A549 (cell line): ENCODE data around the gene PLEKHG4B. TPM values are rescaled to one million over a fixed set of nuclear protein-coding genes. Genes with fewer than 3 reads are reported as not detected.

Source experiments
- ATAC-seq, 2 experiments: fragments of 200-7000 bp in 1 of 2; fragments of >200 bp in 1 of 2; cut with Nextera tagmentation in 1 of 2; cut with Tn5 transposase in 1 of 2; 3 replicates each; pipeline versions ENCODE4 v1.8.0 to v1.9.1; 2018 to 2020; ENCODE audit warnings: mild to moderate bottlenecking in 1 of 2, moderate library complexity in 1 of 2
- CTCF ChIA-PET: fragments of 300-600 bp; sonication (Branson Sonifier 250); formaldehyde crosslinking; extraction: SDS; loops from one replicate; lab custom pipeline; 2021; ENCODE audit warnings: antibody characterized with exemption, inconsistent platforms; lab: Yijun Ruan, JAX
- POLR2A ChIA-PET: fragments of 350-600 bp; formaldehyde crosslinking; extraction: SDS; loops from one replicate; lab custom pipeline; 2021; ENCODE audit warnings: antibody characterized with exemption, inconsistent platforms; lab: Yijun Ruan, JAX
- DNase-seq, 2 experiments: peaks; one replicate each; pipeline versions ENCODE4 v3.0.0 to v3.0.0-alpha.2; 2011 to 2016; ENCODE audit warnings: low read depth in 1 of 2, low spot score in 1 of 2
- FAIRE-seq: peaks from 2 replicates; lab custom pipeline; 2011; peaks lifted over from hg19 to GRCh38; lab: Jason Lieb, UNC
- H3K27ac ChIP-seq, 2 experiments: fragments of >200 bp; sonication (Bioruptor Twin); formaldehyde crosslinking; 3 replicates each; pipeline ENCODE4 v1.5.1; 2016 to 2017
- H3K4me1 ChIP-seq: fragments of >200 bp; sonication (Bioruptor Twin); formaldehyde crosslinking; 3 replicates; pipeline ENCODE4 v1.6.1; 2016
- H3K4me2 ChIP-seq: fragments of >200 bp; sonication (Bioruptor Twin); formaldehyde crosslinking; 3 replicates; pipeline ENCODE4 v1.6.1; 2016
- H3K4me3 ChIP-seq: fragments of >200 bp; sonication (Bioruptor Twin); formaldehyde crosslinking; 3 replicates; pipeline ENCODE4 v1.5.1; 2016
- H3K9me3 ChIP-seq: fragments of >200 bp; sonication (Bioruptor Twin); formaldehyde crosslinking; 3 replicates; pipeline ENCODE4 v1.6.1; 2016
- BHLHE40 ChIP-seq: IDR thresholded peaks from 2 replicates; pipeline ENCODE4 v1.6.1; 2012; ENCODE audit warnings: low read depth, low read length, inconsistent platforms
- CBX2 ChIP-seq: fragments of 200-600 bp; sonication (generic); IDR thresholded peaks from 2 replicates; pipeline ENCODE4 v1.6.1; 2016; ENCODE audit warnings: low read depth, mild to moderate bottlenecking, borderline replicate concordance
- CEBPB ChIP-seq, 2 experiments: fragments of >200 bp in 1 of 2; sonication (Bioruptor Twin) in 1 of 2; formaldehyde crosslinking in 1 of 2; IDR thresholded peaks; 2 replicates each; pipeline ENCODE4 v1.6.1; 2012 to 2016
- EHMT2 ChIP-seq: fragments of 200-600 bp; sonication (generic); IDR thresholded peaks from 2 replicates; pipeline ENCODE4 v1.6.1; 2016; ENCODE audit warnings: antibody characterized with exemption, low read depth, mild to moderate bottlenecking, moderate library complexity
- FOSL2 ChIP-seq, 2 experiments: fragments of 450-650 bp in 1 of 2; fragments of >200 bp in 1 of 2; sonication (Bioruptor Twin) in 1 of 2; formaldehyde crosslinking; IDR thresholded peaks; 2 replicates each; pipeline versions ENCODE4 v1.5.0 to v1.6.1; 2016 to 2020; ENCODE audit warnings: mild to moderate bottlenecking in 1 of 2, moderate library complexity in 1 of 2
- FOXS1 ChIP-seq: fragments of 250-450 bp; sonication (Bioruptor Pico); IDR thresholded peaks from 2 replicates; pipeline ENCODE4 v1.5.0; 2020; ENCODE audit warnings: mild to moderate bottlenecking, moderate library complexity
- HEYL ChIP-seq: fragments of 250-450 bp; sonication (Bioruptor Pico); IDR thresholded peaks from 2 replicates; pipeline ENCODE4 v1.8.0; 2021; ENCODE audit warnings: mild to moderate bottlenecking, moderate library complexity
- HOXA7 ChIP-seq: fragments of 250-450 bp; sonication (Bioruptor Pico); IDR thresholded peaks from 2 replicates; pipeline ENCODE4 v1.5.0; 2020; ENCODE audit warnings: mild to moderate bottlenecking, moderate library complexity
- HOXB5 ChIP-seq: fragments of 250-450 bp; sonication (Bioruptor Pico); IDR thresholded peaks from 2 replicates; pipeline ENCODE4 v1.5.0; 2020; ENCODE audit warnings: mild to moderate bottlenecking, moderate library complexity
- JUN ChIP-seq, 2 experiments: fragments of >200 bp; sonication (Bioruptor Twin); formaldehyde crosslinking; IDR thresholded peaks; 2 replicates in 1 of 2; 3 replicates in 1 of 2; pipeline ENCODE4 v1.6.1; 2016 to 2017
- KDM1A ChIP-seq: fragments of 200-600 bp; sonication (generic); IDR thresholded peaks from 2 replicates; pipeline ENCODE4 v1.6.1; 2016; ENCODE audit warnings: low read depth, mild to moderate bottlenecking
- KDM5A ChIP-seq: fragments of 200-600 bp; sonication (generic); IDR thresholded peaks from 2 replicates; pipeline ENCODE4 v1.6.1; 2016; ENCODE audit warnings: antibody characterized with exemption, mild to moderate bottlenecking
- MAFK ChIP-seq: fragments of 450-650 bp; IDR thresholded peaks from 2 replicates; pipeline ENCODE4 v1.6.1; 2014; ENCODE audit not compliant: partially characterized antibody
- MAX ChIP-seq: IDR thresholded peaks from 2 replicates; pipeline ENCODE4 v1.6.1; 2012
- MYC ChIP-seq: IDR thresholded peaks from 2 replicates; pipeline ENCODE4 v1.6.1; 2012; ENCODE audit warnings: mild to moderate bottlenecking, inconsistent platforms, low read length, improper control_type of control experiment, borderline replicate concordance
- NFE2L2 ChIP-seq: fragments of 150-350 bp; conservative IDR thresholded peaks from 2 replicates; pipeline ENCODE4 v1.6.1; 2014; ENCODE audit warnings: low read length
- NPAS2 ChIP-seq: fragments of 250-450 bp; sonication (Bioruptor Pico); IDR thresholded peaks from 2 replicates; pipeline ENCODE4 v1.8.0; 2022; ENCODE audit warnings: mild to moderate bottlenecking, moderate library complexity, borderline replicate concordance
- PHF8 ChIP-seq: fragments of 200-600 bp; sonication (generic); IDR thresholded peaks from 2 replicates; pipeline ENCODE4 v1.6.1; 2016; ENCODE audit warnings: low read depth, mild to moderate bottlenecking, antibody characterized with exemption, moderate library complexity, borderline replicate concordance
- RFX5 ChIP-seq: fragments of 450-650 bp; IDR thresholded peaks from 2 replicates; pipeline ENCODE4 v1.7.1; 2014; ENCODE audit warnings: antibody characterized with exemption, mild to moderate bottlenecking, moderate library complexity
- SMC3 ChIP-seq: fragments of >200 bp; sonication (Bioruptor Twin); formaldehyde crosslinking; IDR thresholded peaks from 3 replicates; pipeline ENCODE4 v1.6.1; 2018; ENCODE audit warnings: inconsistent platforms
- ZSCAN20 ChIP-seq: fragments of 250-450 bp; sonication (Bioruptor Pico); IDR thresholded peaks from 2 replicates; pipeline ENCODE4 v1.8.0; 2022; ENCODE audit warnings: mild to moderate bottlenecking, moderate library complexity
- WGBS: methylation state at CpG from one replicate; pipeline ENCODE4 v1.1.6; 2017; ENCODE audit errors: missing lambda C conversion rate; 5-methylcytosine and 5-hydroxymethylcytosine counted together
- polyA plus RNA-seq, 4 experiments: library from polyadenylated mRNA; depleted of rRNA in 3 of 4; stranded (reverse); fragments of >200 nt; fragmentation: RNase III in 1 of 4; extraction: RNeasy Plus Mini Kit Qiagen cat#74134 plus additional on column Dnase treatment in 1 of 4; gene quantifications; 2 replicates in 3 of 4; 3 replicates in 1 of 4; pipeline ENCODE4 v1.2.3, GENCODE V29; 2011 to 2017
- TF ChIP-seq, protein P1 (sequence below): IDR thresholded peaks from 2 replicates; pipeline ENCODE4 v1.6.1; 2012; ENCODE audit warnings: low read depth, borderline replicate concordance
- TF ChIP-seq, protein P2 (sequence below): fragments of 150-350 bp; IDR thresholded peaks from 2 replicates; pipeline ENCODE4 v1.6.1; 2014; ENCODE audit warnings: low read depth, mild to moderate bottlenecking, low read length
- TF ChIP-seq, protein P3 (sequence below): fragments of 450-650 bp; IDR thresholded peaks from 2 replicates; pipeline ENCODE4 v1.6.1; 2014; ENCODE audit warnings: antibody characterized with exemption
- TF ChIP-seq, protein P4 (sequence below): fragments of >200 bp; sonication (Bioruptor Twin); formaldehyde crosslinking; IDR thresholded peaks from 3 replicates; pipeline ENCODE4 v1.5.1; 2016
- TF ChIP-seq, protein P5 (sequence below): fragments of 200-600 bp; sonication (generic); IDR thresholded peaks from 2 replicates; pipeline ENCODE4 v1.6.1; 2016; ENCODE audit warnings: antibody characterized with exemption, mild to moderate bottlenecking, moderate library complexity

Gene PLEKHG4B
- polyA plus RNA-seq, 2 of the 4 experiments (the other 2 are of a cell fraction) = 0.57 to 0.59 TPM

DNA sequence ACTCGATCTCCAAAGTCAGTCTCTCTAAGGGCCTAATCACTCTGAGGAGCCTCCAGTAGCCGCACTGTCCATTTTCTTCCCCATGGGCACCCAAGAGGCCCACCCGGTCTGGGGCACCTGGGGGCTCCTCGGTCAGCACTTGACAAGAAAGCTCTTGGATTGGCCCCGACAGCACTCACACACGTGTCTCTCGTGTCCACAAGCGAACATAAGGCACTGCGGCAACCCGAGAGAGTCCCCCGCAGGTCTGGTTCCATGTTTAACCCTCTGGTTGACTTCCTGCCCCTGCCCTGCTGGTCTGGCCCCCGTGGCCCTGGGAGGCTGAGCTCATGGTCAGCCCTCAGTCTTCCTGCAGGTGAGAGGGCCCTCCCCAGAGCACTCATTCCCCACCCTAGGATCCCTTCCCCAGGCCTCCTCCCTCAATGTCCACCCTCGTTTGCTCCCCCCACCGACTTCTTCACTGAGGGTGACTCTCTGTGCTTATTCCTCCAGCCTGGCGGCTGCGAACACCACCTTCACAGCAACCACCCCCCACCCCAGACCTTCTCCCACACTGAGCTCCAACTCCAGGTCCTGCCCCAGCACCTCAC is 83.0 kb downstream of the PLEKHG4B start:
- FAIRE-seq = no peak
- ChIA-PET POLR2A (no interaction called here), CTCF (interaction anchor here (0.8 to 1.2 kb wide), 3 partner anchors 11 to 256 kb away, joined by 3 to 4 read pairs (median 3); no protein-coding TSS in a partner anchor)
- ATAC-seq = no peak
- Histone ChIP-seq H3K4me1 (no peaks in the 10 kb centered on the region), H3K9me3 (no peaks in the 10 kb centered on the region), H3K4me2 (no peak overlapping the region), H3K4me3 (no peak overlapping the region), H3K27ac (no peak overlapping the region)
- no peak for DNase-seq
- 69% methylated on average over 12 of the region's 16 CpGs for WGBS
- TF ChIP-seq, protein P1, sequence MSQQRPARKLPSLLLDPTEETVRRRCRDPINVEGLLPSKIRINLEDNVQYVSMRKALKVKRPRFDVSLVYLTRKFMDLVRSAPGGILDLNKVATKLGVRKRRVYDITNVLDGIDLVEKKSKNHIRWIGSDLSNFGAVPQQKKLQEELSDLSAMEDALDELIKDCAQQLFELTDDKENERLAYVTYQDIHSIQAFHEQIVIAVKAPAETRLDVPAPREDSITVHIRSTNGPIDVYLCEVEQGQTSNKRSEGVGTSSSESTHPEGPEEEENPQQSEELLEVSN = no peak
- no peak for TF ChIP-seq CEBPB (IDR thresholded peaks at IDR 0.05)
- TF ChIP-seq CBX2 = no peak
- no peak for TF ChIP-seq KDM5A
- TF ChIP-seq HOXA7 (CRISPR knock-in tag) = no peak
- TF ChIP-seq EHMT2 = no peak
- no peak for TF ChIP-seq MAFK
- TF ChIP-seq KDM1A = no peak
- TF ChIP-seq SMC3 = no peak
- TF ChIP-seq, protein P2, sequence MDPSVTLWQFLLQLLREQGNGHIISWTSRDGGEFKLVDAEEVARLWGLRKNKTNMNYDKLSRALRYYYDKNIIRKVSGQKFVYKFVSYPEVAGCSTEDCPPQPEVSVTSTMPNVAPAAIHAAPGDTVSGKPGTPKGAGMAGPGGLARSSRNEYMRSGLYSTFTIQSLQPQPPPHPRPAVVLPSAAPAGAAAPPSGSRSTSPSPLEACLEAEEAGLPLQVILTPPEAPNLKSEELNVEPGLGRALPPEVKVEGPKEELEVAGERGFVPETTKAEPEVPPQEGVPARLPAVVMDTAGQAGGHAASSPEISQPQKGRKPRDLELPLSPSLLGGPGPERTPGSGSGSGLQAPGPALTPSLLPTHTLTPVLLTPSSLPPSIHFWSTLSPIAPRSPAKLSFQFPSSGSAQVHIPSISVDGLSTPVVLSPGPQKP = no peak

DNA sequence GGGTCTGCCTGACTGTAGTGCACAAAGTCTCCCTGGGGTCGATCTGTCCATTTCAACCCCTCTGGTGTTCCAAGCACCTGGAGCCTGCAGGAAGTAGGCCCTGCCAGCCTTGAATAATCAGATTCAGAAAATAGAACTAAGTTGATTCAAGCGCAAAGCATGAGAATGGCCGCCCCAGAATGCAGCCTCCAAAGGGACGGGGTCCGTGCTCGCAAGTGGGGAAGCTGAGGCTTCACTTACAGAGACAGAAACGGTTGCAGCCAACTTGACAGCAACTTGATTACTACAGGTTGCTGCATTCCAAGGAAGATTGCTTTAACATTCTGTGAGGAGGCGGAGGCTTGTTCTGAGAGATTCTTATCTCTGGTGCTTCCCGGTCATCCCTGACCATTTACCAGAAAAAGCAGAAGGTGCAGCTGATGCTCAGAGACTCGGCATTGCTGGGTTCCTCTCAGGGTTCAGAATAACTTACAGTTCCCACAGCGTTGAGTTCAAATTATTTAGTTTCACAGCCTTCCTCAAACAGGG is 84.4 kb downstream of the PLEKHG4B start:
- no peak overlapping the region for H3K27ac ChIP-seq
- no peak overlapping the region for H3K4me3 ChIP-seq
- ChIA-PET POLR2A (no interaction called here), CTCF (interaction anchor here (0.6 kb wide), 1 partner anchor 71 kb away, joined by 3 read pairs; no protein-coding TSS in a partner anchor)
- 75% methylated on average over 11 of the region's 11 CpGs for WGBS
- ATAC-seq = no peak
- DNase-seq = no peak
- no peaks in the 10 kb centered on the region for H3K4me1 ChIP-seq
- no peak for TF ChIP-seq BHLHE40
- TF ChIP-seq NFE2L2 = no peak
- TF ChIP-seq, protein P3, sequence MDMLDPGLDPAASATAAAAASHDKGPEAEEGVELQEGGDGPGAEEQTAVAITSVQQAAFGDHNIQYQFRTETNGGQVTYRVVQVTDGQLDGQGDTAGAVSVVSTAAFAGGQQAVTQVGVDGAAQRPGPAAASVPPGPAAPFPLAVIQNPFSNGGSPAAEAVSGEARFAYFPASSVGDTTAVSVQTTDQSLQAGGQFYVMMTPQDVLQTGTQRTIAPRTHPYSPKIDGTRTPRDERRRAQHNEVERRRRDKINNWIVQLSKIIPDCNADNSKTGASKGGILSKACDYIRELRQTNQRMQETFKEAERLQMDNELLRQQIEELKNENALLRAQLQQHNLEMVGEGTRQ = no peak
- TF ChIP-seq, protein P1 = no peak
- TF ChIP-seq JUN (IDR thresholded peaks at IDR 0.05) = no peak
- TF ChIP-seq HOXB5 (CRISPR knock-in tag) = no peak
- TF ChIP-seq, protein P4, sequence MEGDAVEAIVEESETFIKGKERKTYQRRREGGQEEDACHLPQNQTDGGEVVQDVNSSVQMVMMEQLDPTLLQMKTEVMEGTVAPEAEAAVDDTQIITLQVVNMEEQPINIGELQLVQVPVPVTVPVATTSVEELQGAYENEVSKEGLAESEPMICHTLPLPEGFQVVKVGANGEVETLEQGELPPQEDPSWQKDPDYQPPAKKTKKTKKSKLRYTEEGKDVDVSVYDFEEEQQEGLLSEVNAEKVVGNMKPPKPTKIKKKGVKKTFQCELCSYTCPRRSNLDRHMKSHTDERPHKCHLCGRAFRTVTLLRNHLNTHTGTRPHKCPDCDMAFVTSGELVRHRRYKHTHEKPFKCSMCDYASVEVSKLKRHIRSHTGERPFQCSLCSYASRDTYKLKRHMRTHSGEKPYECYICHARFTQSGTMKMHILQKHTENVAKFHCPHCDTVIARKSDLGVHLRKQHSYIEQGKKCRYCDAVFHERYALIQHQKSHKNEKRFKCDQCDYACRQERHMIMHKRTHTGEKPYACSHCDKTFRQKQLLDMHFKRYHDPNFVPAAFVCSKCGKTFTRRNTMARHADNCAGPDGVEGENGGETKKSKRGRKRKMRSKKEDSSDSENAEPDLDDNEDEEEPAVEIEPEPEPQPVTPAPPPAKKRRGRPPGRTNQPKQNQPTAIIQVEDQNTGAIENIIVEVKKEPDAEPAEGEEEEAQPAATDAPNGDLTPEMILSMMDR = no peak
- no peak for TF ChIP-seq PHF8
- TF ChIP-seq MYC = no peak
- TF ChIP-seq ZSCAN20 = no peak
- no peak for TF ChIP-seq KDM1A
- no peak for TF ChIP-seq HEYL (CRISPR knock-in tag)
- no peak for TF ChIP-seq NPAS2 (CRISPR knock-in tag)
- TF ChIP-seq SMC3 = no peak
- TF ChIP-seq MAX = no peak
- no peak for TF ChIP-seq FOXS1 (CRISPR knock-in tag)
- no peak for TF ChIP-seq RFX5
- no peak for TF ChIP-seq FOSL2 (IDR thresholded peaks at IDR 0.05)
- no peak for TF ChIP-seq FOSL2 (CRISPR knock-in tag; IDR thresholded peaks at IDR 0.05)
- TF ChIP-seq, protein P5, sequence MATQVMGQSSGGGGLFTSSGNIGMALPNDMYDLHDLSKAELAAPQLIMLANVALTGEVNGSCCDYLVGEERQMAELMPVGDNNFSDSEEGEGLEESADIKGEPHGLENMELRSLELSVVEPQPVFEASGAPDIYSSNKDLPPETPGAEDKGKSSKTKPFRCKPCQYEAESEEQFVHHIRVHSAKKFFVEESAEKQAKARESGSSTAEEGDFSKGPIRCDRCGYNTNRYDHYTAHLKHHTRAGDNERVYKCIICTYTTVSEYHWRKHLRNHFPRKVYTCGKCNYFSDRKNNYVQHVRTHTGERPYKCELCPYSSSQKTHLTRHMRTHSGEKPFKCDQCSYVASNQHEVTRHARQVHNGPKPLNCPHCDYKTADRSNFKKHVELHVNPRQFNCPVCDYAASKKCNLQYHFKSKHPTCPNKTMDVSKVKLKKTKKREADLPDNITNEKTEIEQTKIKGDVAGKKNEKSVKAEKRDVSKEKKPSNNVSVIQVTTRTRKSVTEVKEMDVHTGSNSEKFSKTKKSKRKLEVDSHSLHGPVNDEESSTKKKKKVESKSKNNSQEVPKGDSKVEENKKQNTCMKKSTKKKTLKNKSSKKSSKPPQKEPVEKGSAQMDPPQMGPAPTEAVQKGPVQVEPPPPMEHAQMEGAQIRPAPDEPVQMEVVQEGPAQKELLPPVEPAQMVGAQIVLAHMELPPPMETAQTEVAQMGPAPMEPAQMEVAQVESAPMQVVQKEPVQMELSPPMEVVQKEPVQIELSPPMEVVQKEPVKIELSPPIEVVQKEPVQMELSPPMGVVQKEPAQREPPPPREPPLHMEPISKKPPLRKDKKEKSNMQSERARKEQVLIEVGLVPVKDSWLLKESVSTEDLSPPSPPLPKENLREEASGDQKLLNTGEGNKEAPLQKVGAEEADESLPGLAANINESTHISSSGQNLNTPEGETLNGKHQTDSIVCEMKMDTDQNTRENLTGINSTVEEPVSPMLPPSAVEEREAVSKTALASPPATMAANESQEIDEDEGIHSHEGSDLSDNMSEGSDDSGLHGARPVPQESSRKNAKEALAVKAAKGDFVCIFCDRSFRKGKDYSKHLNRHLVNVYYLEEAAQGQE = no peak
- FAIRE-seq = no peak
- no peak overlapping the region for H3K4me2 ChIP-seq
- no peaks in the 10 kb centered on the region for H3K9me3 ChIP-seq
